ENCODE results near the gene BLNK. TPM values are rescaled to one million over a fixed set of nuclear protein-coding genes. Genes with fewer than 3 reads are reported as not detected.
A peak's percentile ranks its signal among the peaks of the same experiment; 100 is the strongest.
"Not testable (repeated sequence)": the region's sequence is repeated elsewhere in the genome, so short reads cannot be mapped to it uniquely, and the experiment has no call there.

Gene BLNK
- 10 to 100 TPM; 30.3 to 59.3 (median 39.7) TPM for polyA plus RNA-seq (ENCODE audit: insufficient read length in 4 of 4)

GRCh38 chr10:96271016-96271815 is at the start of gene BLNK:
TSS of gene BLNK (minus strand) at chr10:96271569. CDS start at chr10:96271398, 171 bp downstream.
- DNase-seq (ENCODE audit: low read depth in 4 of 4, low spot score in 3 of 4), result peak in 1 of 4 donors; percentile 47

- no peak for DNase-seq (ENCODE audit: low read depth in 4 of 4, low spot score in 3 of 4)
These were observed 48.5 kb upstream of the BLNK start for GRCh38 chr10:96319754-96320474.

GRCh38 chr10:96317067-96317833 is 45.9 kb upstream of the BLNK start:
- no peak for DNase-seq (ENCODE audit: low read depth in 4 of 4, low spot score in 3 of 4)

- no peak for DNase-seq (ENCODE audit: low read depth in 4 of 4, low spot score in 3 of 4)
These were observed 42.0 kb upstream of the BLNK start for GRCh38 chr10:96313344-96313743.

DNA sequence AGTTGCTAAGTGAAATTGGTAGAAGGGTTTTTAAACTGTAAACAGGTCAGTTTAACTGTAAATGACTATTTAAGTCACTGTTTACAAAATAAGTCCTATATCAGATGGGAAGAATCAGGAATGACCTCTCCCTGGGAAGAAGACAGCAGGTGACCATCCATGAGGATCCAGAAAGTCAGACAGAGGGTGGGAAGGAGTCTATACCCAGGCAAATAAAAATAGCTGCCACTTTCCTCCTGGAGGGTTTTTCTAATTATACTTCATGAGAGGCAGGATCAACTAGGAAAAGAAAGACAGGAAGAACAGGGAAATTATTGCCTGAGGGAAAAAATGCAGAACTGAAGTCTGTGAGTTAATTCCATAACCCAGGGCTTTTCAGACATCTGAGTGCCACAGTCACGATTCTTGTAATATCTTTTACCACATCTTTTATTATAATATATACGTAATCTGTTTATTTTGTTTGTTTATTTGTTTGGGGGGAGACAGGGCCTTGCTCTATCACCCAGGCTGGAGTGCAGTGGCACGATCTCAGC is 39.9 kb upstream of the BLNK start:
- DNase-seq (ENCODE audit: low read depth in 4 of 4, low spot score in 3 of 4), result no peak

DNA sequence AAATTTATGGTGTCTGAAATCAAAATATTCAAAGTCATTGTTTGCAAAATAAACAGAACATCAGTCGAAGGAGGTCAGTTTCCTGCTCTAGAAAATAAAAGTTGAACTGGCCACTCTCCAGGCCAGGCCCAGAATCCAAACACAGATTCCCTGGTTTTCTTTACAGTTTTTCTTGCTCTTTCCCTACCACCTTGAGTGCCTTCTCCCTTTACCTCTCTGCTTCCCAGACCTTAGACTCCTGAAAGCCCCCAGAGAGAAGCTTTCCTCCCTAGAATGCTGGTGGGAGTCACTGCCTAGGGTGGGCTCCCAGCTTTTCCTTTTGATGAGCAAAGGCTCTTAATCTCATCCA is 38.9 kb upstream of the BLNK start:
- no peak for DNase-seq (ENCODE audit: low read depth in 4 of 4, low spot score in 3 of 4)

DNA sequence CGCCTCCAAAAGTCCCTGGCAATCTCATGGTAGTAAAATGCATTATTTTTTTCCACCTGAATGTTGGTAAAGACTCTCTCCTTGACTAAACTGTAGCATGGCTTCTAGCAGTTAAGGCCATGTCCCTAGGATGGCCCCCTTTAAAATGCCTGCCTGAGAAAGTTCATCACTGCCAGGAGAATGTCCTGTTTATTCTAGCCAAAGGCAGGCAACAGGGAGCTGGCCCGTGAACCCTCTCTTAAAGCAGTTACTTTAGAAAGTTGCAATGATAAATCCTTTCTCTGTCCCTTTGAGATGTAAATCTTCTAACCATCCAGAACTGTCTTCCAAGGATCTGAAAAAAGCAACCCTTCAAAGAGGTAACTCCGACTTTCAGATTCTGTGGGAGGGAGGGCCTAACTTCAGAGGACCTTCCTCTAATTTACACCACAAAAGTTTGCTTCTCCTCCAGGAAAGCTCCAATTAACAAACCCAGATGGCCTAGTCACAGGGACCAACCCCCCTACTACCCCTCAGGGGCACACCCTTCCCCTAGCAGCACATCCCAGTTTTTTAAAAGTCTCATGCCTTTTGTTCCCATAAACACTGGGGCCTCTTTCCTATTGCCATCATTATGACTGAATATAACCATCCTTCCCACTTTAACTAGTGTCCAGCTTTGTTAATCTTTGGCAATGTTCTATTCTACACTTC is 38.4 kb upstream of the BLNK start:
- DNase-seq (ENCODE audit: low read depth in 4 of 4, low spot score in 3 of 4), result no peak

DNA sequence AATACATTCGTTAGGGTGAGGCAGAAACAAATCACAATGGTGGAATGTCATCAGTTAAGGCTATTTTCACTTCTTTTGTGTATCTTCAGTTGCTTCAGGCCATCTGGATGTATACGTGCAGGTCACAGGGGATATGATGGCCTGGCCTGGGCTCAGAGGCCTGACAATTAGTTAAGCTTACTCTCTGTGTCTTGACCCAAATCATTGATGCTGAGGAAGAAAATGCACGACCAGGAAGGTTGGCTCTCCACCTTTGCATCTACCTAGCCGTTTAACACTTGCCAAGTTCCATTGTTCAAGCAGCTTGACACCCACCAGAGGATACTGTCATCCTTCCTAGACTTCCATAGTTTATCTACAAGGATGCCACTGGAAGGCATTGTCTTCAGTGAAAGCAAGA is 37.5 kb upstream of the BLNK start:
- not testable (repeated sequence) for DNase-seq (ENCODE audit: low read depth in 4 of 4, low spot score in 3 of 4)

- DNase-seq (ENCODE audit: low read depth in 4 of 4, low spot score in 3 of 4), result no peak
These were observed 35.1 kb upstream of the BLNK start for GRCh38 chr10:96306516-96306915.

DNA sequence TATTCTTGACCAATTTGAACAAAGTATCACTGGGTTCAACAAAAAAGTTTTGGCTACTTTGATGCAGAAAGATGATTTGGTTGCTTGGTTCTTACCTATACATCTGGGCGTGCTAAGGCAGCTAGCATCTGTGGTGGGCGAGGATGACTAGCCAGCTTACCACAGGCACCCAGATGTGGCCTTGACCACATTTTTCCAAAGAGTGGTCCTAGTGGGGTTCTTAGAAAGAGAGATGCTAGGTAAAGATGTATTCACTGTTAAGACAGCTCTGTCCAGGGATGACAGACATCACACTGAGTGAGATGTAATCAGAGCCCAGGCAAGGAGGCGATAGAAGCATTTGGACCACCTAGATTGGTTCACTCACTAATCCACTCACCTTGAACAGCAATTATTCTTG is 33.6 kb upstream of the BLNK start:
- no peak for DNase-seq (ENCODE audit: low read depth in 4 of 4, low spot score in 3 of 4)

GRCh38 chr10:96304230-96304629 is 32.9 kb upstream of the BLNK start, which contains the start of gene DNTT:
TSS of gene DNTT (plus strand) at chr10:96304434. CDS start at chr10:96304498, 64 bp downstream.
- no peak for DNase-seq (ENCODE audit: low read depth in 4 of 4, low spot score in 3 of 4)

GRCh38 chr10:96301616-96302015 is 30.2 kb upstream of the BLNK start:
- DNase-seq (ENCODE audit: low read depth in 4 of 4, low spot score in 3 of 4), result no peak

- no peak for DNase-seq (ENCODE audit: low read depth in 4 of 4, low spot score in 3 of 4)
These were observed 28.0 kb upstream of the BLNK start for GRCh38 chr10:96299383-96299782.

- no peak for DNase-seq (ENCODE audit: low read depth in 4 of 4, low spot score in 3 of 4)
These were observed 27.0 kb upstream of the BLNK start for GRCh38 chr10:96298362-96298761.

DNA sequence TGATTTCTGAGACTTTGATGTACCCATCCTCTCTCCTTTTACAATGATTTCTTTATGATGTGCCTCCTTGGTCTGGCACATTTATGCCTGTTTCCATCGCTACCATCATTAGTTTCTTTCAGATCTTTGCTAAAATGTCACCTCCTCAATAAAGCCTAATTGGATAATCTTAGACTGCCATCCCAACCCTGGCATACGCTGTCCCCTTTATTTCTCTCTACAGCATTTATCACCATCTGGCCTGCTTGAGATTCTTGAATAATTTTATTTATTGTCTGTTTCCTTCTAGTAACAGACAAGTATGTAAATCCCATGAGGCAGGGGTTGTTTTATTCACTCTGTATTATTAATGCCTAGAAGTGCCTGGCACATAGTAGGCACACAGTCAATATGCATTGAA is 26.1 kb upstream of the BLNK start:
- no peak for DNase-seq (ENCODE audit: low read depth in 4 of 4, low spot score in 3 of 4)

DNA sequence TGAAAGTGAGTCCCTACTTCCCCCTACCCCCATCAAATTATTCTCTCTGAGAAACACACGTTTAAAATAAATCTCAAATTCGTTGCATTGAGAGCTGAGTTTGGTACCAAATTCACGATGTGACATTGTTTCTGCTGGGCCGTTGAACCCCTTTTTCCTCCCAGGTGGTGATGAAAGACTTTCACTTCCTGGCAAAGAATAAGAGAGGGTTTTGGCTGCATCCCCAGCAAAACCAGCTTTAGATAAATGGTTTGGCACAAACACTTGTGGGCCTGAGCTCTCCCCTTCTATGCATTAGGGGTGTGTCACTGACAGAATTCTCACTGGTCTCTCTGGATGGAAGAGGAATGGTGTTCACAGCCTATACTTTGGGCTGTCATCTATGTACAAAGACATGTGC is 24.1 kb upstream of the BLNK start:
- DNase-seq (ENCODE audit: low read depth in 4 of 4, low spot score in 3 of 4), result no peak

DNA sequence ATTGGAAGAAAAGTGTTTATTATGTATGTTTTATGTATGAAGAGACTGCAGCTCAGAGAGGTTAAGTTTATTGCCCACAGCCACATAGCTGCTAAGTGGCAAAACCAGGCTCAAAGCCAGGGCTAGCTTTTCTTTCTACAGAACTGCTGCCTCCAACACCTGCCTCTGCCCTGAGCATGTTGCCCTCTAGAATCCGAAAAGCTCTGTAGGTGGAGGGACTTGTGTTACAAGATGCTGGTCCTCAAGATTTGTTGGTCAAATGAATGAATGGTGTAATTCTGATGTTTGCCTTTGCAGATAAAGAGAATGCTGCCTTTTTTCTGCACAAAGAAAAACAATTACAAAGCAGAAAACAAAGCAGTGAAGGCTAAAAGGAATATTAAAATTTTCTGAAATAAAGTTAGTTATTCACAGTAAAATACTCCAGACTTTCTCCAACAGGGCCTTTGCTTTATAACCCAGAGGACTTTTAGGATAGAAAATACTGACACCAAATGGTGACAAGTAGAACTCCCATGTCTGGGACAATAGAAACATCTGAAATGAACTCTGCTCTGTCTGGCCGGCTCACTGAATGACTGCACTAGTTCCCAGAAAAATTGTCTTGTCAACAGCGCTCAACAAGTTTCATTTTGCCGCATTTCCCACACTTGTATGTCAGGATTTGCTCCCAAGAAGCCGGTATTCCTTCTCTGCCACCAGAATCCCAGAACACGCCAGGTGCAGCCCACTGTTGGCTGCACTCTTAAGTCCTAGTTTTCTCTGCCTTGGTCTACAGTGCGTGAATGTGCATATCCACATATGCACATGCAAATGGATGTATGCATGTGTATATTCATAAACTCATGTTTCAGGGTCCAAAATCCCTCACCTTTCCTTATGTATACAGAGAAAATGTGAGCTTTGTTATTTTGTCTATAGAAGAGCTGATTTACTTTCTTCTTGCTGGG is 21.9 kb upstream of the BLNK start:
- DNase-seq (ENCODE audit: low read depth in 4 of 4, low spot score in 3 of 4), result no peak

GRCh38 chr10:96290368-96291133 is 19.2 kb upstream of the BLNK start:
- DNase-seq (ENCODE audit: low read depth in 4 of 4, low spot score in 3 of 4), result no peak
